Left lung (tissue), 10 donors: Measurements from ENCODE around the gene KCNAB3. TPM values are rescaled to one million over a fixed set of nuclear protein-coding genes. Genes with fewer than 3 reads are reported as not detected.

Experiments
- ATAC-seq: fragments of 200-7000 bp; cut with Tn5 transposase; one replicate; pipeline ENCODE4 v1.9.1; 2020; ENCODE audit warnings: moderate library complexity
- DNase-seq, 4 donors: peaks; one replicate each; pipeline ENCODE4 v3.0.0-alpha.2; 2013 to 2020
- H3K27ac ChIP-seq, 2 donors: fragments of 200-600 bp; sonication (generic) in 1 of 2; one replicate each; pipeline versions ENCODE4 v1.5.0 to v1.8.0; 2020 to 2021
- H3K27me3 ChIP-seq, 2 donors: fragments of 200-600 bp; sonication (generic) in 1 of 2; one replicate each; pipeline versions ENCODE4 v1.5.0 to v1.8.0; 2020 to 2021
- H3K36me3 ChIP-seq, 2 donors: fragments of 200-600 bp; sonication (generic) in 1 of 2; one replicate each; pipeline versions ENCODE4 v1.5.0 to v1.8.0; 2020 to 2021
- H3K4me1 ChIP-seq, 2 donors: fragments of 200-600 bp; one replicate each; pipeline ENCODE4 v1.8.0; 2021
- H3K4me3 ChIP-seq, 2 donors: fragments of 200-600 bp; sonication (generic) in 1 of 2; one replicate each; pipeline versions ENCODE4 v1.5.0 to v1.8.0; 2020 to 2021; ENCODE audit warnings: mild to moderate bottlenecking in 1 of 2
- H3K9me3 ChIP-seq, 2 donors: fragments of 200-600 bp; sonication (generic) in 1 of 2; one replicate each; pipeline versions ENCODE4 v1.5.0 to v1.8.0; 2020 to 2021
- CTCF ChIP-seq, 2 donors: fragments of 200-600 bp; sonication (generic) in 1 of 2; IDR thresholded peaks; one replicate each; pipeline versions ENCODE4 v1.5.0 to v1.8.0; 2021; ENCODE audit warnings: antibody characterized with exemption in 2 of 2
- intact Hi-C, 2 donors: fragments of 100-400 bp; cut with DNase I; formaldehyde crosslinking; loops; one replicate each; pipeline versions ENCODE4 v1.11.2 to v1.14.2; 2022
- polyA plus RNA-seq, 6 donors: library from polyadenylated mRNA; unstranded; fragments of 120-200 nt; gene quantifications; one replicate each; pipeline ENCODE4 v1.2.1, GENCODE V29; 2013; ENCODE audit not compliant: insufficient read length in 6 of 6
- total RNA-seq, 2 donors: library from RNA; stranded (reverse); fragmentation: NEBNext Ultra II Directional; extraction: Animal tissue kit (Norgen Biotek cat#: 25700); gene quantifications; one replicate each; pipeline ENCODE4 v1.2.1, GENCODE V29; 2021
- donor health status: DM: no; HTN: yes; CAD: no.
- donor health status: DM: no; HTN: no; CAD: no.

KCNAB3 gene
- total and polyA plus RNA-seq, 8 donors: 2.5 to 12.7 (median 11.1) TPM

GRCh38 chr17:7972131-7972785 lies 42.6 kb upstream of the KCNAB3 start:
- no peak overlapping the region for H3K4me3 ChIP-seq
- no peak for DNase-seq
- H3K27me3 ChIP-seq: no peaks in the 10 kb centered on the region
- no peak for TF ChIP-seq CTCF (IDR thresholded peaks at IDR 0.05)
- intact Hi-C loops: no loop called here
- H3K4me1 ChIP-seq: peaks cover 0 to 17% of the 10 kb centered on the region in 2 donors
- no peaks in the 10 kb centered on the region for H3K36me3 ChIP-seq
- H3K9me3 ChIP-seq: peaks cover 9 to 27% of the 10 kb centered on the region in 2 donors
- ATAC-seq: no peak
- H3K27ac ChIP-seq: no peak overlapping the region

- Histone ChIP-seq H3K4me3 (no peak overlapping the region), H3K27ac (no peak overlapping the region), H3K27me3 (no peaks in the 10 kb centered on the region), H3K9me3 (peaks cover 9 to 27% of the 10 kb centered on the region in 2 donors), H3K36me3 (no peaks in the 10 kb centered on the region), H3K4me1 (peaks cover 0 to 17% of the 10 kb centered on the region in 2 donors)
- TF ChIP-seq CTCF (IDR thresholded peaks at IDR 0.05): no peak
- ATAC-seq (no peak), DNase-seq (no peak)
- intact Hi-C loops: no loop called here
Measured at GRCh38 chr17:7971651-7972050, 42.0 kb upstream of the KCNAB3 start.

- ATAC-seq: no peak
- DNase-seq: no peak
- H3K9me3 ChIP-seq: peaks cover 4 to 9% of the 10 kb centered on the region in 2 donors
Measured at GRCh38 chr17:7969433-7969832, 39.8 kb upstream of the KCNAB3 start.

GRCh38 chr17:7967751-7968150 lies 38.1 kb upstream of the KCNAB3 start:
- Histone ChIP-seq H3K27ac (no peak overlapping the region), H3K4me3 (no peak overlapping the region), H3K27me3 (no peaks in the 10 kb centered on the region), H3K9me3 (no peaks in the 10 kb centered on the region), H3K4me1 (peaks cover 0 to 17% of the 10 kb centered on the region in 2 donors), H3K36me3 (no peaks in the 10 kb centered on the region)
- DNase-seq: no peak
- intact Hi-C loops: no loop called here
- TF ChIP-seq CTCF (IDR thresholded peaks at IDR 0.05): no peak
- ATAC-seq: no peak

More at GRCh38 chr17:7969433-7969832, 39.8 kb upstream of the KCNAB3 start:
- no peak for TF ChIP-seq CTCF (IDR thresholded peaks at IDR 0.05)
- no peak overlapping the region for H3K4me3 ChIP-seq
- H3K27ac ChIP-seq: peak overlapping the region in 1 of 2 donors; percentile 64
- peaks cover 0 to 17% of the 10 kb centered on the region in 2 donors for H3K4me1 ChIP-seq
- intact Hi-C loops: no loop called here
- H3K27me3 ChIP-seq: no peaks in the 10 kb centered on the region
- H3K36me3 ChIP-seq: no peaks in the 10 kb centered on the region

GRCh38 chr17:7961421-7961820 lies 31.8 kb upstream of the KCNAB3 start:
- Histone ChIP-seq H3K9me3 (no peaks in the 10 kb centered on the region), H3K36me3 (no peaks in the 10 kb centered on the region), H3K27ac (no peak overlapping the region), H3K4me3 (no peak overlapping the region), H3K4me1 (peaks cover under 1 to 17% of the 10 kb centered on the region in 2 donors), H3K27me3 (peaks cover 0 to 11% of the 10 kb centered on the region in 2 donors)
- ATAC-seq (no peak), DNase-seq (no peak)
- TF ChIP-seq CTCF (IDR thresholded peaks at IDR 0.05): no peak
- intact Hi-C loops: no loop called here
